ENCODE data around the gene AHSA1.

AHSA1 gene

GRCh38 chr14:77489041-77489440 lies 31.1 kb downstream of the AHSA1 start:
- TF ChIP-seq FOXP2 (optimal IDR thresholded peaks at IDR 0.05; ENCODE audit: borderline replicate concordance, extremely low read depth, extremely low read length, insufficient read depth), result no peak

- TF ChIP-seq TAF1 (IDR thresholded peaks at IDR 0.05; ENCODE audit: borderline replicate concordance, insufficient read depth, low read length), result no peak
- no peak for TF ChIP-seq POLR2AphosphoS5 (IDR thresholded peaks at IDR 0.05; ENCODE audit: low read depth, low read length)
- no peak for TF ChIP-seq FOXP2 (optimal IDR thresholded peaks at IDR 0.05; ENCODE audit: borderline replicate concordance, extremely low read depth, extremely low read length, insufficient read depth)
Measured at GRCh38 chr14:77490347-77490986, 32.6 kb downstream of the AHSA1 start.

DNA sequence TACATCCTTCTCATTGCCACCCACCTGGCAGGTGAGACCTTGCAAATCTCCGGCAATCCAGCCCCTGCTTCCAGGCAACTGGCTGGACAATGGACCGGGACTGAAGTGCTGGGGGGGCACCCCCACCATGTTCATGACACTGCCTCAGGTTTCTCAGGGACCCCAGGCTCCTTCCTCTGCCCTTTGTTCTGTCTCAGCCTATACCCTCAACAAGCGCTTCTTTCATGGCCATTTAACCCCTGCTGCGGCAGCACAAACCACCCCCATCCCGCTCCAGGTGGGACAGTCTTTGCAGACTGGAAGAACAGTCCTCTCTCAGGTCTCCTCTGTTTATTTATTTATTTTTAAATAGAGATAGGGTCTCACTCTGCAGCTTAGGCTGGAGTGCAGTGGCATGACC lies 33.2 kb downstream of the AHSA1 start:
- TF ChIP-seq POLR2AphosphoS5 (IDR thresholded peaks at IDR 0.05; ENCODE audit: low read depth, low read length), result no peak
- TF ChIP-seq, protein P1, sequence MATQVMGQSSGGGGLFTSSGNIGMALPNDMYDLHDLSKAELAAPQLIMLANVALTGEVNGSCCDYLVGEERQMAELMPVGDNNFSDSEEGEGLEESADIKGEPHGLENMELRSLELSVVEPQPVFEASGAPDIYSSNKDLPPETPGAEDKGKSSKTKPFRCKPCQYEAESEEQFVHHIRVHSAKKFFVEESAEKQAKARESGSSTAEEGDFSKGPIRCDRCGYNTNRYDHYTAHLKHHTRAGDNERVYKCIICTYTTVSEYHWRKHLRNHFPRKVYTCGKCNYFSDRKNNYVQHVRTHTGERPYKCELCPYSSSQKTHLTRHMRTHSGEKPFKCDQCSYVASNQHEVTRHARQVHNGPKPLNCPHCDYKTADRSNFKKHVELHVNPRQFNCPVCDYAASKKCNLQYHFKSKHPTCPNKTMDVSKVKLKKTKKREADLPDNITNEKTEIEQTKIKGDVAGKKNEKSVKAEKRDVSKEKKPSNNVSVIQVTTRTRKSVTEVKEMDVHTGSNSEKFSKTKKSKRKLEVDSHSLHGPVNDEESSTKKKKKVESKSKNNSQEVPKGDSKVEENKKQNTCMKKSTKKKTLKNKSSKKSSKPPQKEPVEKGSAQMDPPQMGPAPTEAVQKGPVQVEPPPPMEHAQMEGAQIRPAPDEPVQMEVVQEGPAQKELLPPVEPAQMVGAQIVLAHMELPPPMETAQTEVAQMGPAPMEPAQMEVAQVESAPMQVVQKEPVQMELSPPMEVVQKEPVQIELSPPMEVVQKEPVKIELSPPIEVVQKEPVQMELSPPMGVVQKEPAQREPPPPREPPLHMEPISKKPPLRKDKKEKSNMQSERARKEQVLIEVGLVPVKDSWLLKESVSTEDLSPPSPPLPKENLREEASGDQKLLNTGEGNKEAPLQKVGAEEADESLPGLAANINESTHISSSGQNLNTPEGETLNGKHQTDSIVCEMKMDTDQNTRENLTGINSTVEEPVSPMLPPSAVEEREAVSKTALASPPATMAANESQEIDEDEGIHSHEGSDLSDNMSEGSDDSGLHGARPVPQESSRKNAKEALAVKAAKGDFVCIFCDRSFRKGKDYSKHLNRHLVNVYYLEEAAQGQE (IDR thresholded peaks at IDR 0.05; ENCODE audit: insufficient read depth in 1 of 2, low read depth in 2 of 2, low read length in 2 of 2), result no peak
- TF ChIP-seq TAF1 (IDR thresholded peaks at IDR 0.05; ENCODE audit: borderline replicate concordance, insufficient read depth, low read length), result no peak
- no peak for TF ChIP-seq SIN3A (IDR thresholded peaks at IDR 0.05; ENCODE audit: borderline replicate concordance, insufficient read depth, low read length)
- no peak for TF ChIP-seq FOXP2 (optimal IDR thresholded peaks at IDR 0.05; ENCODE audit: borderline replicate concordance, extremely low read depth, extremely low read length, insufficient read depth)

DNA sequence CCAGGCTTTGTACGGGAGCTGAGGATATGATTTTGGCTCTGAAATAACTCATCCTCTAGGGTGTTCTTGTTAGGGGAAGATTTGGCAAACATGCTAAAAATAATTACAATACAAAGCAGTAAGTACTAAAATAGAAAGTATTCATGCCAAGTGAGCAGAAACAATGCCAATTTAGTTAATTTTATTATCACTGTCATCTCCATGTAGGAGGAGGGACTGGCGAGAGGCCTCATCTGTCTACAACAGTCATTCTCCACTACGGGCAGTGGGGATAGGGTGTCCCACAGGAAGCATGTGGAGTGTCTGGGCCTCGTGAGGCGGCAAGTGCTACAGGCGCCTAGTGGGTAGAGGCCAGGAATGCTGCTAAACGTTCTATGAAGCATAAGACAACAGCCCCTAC lies 37.4 kb downstream of the AHSA1 start:
- TF ChIP-seq TAF1 (IDR thresholded peaks at IDR 0.05; ENCODE audit: borderline replicate concordance, insufficient read depth, low read length), result no peak
- no peak for TF ChIP-seq FOXP2 (optimal IDR thresholded peaks at IDR 0.05; ENCODE audit: borderline replicate concordance, extremely low read depth, extremely low read length, insufficient read depth)
- TF ChIP-seq, protein P1 (IDR thresholded peaks at IDR 0.05; ENCODE audit: insufficient read depth in 1 of 2, low read depth in 2 of 2, low read length in 2 of 2), result no peak
- TF ChIP-seq SIN3A (IDR thresholded peaks at IDR 0.05; ENCODE audit: borderline replicate concordance, insufficient read depth, low read length), result no peak
- TF ChIP-seq POLR2AphosphoS5 (IDR thresholded peaks at IDR 0.05; ENCODE audit: low read depth, low read length), result no peak

DNA sequence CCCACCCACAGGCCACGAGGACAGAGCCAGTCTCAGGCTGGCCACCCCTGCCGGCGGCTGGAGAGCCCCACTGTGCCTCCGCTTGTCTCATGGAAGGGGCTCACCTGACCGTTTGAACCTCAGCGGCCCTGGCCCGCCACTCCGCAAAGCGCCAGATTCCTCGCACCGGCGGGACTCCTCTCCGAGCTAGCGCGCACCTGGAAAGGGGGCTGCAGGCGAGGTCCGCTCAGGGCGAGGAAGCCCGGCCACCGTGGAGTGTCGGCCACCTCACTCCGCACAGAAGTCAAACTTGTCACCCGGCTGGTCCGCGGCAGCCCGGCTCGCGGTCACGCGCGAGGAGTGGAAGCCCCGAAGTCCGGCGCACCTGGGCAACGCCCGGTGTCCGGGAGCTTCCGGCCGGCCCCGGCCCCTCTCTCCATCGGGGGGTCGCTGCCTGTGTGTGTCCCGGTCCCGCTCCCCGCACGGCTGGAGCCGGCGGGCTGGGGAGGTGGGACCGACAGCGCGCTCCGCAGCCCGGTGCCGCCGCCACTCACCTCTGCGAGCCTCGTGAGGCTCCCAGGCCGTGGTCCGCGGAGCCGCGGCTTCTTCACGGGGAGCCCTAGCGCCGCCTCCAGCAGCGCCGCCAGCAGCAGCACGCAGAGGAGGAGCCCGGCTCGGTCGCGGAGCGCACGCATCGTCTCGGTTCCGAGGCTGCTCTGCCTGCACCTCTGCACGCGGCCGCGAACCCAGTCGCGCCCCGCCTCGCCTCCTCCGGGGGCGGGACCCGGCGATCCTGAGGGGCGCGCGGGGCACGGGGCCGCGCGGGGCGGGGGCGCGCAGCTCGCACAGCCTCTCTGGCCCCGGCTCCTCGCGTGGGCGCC lies 40.5 kb downstream of the AHSA1 start, which contains the start of gene ISM2:
ISM2 (minus strand) TSS at position 697 of the 860 bp plus-strand sequence; CDS start at position 674, 23 bp downstream.
- TF ChIP-seq FOXP2 (optimal IDR thresholded peaks at IDR 0.05; ENCODE audit: borderline replicate concordance, extremely low read depth, extremely low read length, insufficient read depth), result no peak
- TF ChIP-seq, protein P1 (IDR thresholded peaks at IDR 0.05; ENCODE audit: insufficient read depth in 1 of 2, low read depth in 2 of 2, low read length in 2 of 2), result no peak
- TF ChIP-seq POLR2AphosphoS5 (IDR thresholded peaks at IDR 0.05; ENCODE audit: low read depth, low read length), result no peak
- no peak for TF ChIP-seq SIN3A (IDR thresholded peaks at IDR 0.05; ENCODE audit: borderline replicate concordance, insufficient read depth, low read length)
- no peak for TF ChIP-seq TAF1 (IDR thresholded peaks at IDR 0.05; ENCODE audit: borderline replicate concordance, insufficient read depth, low read length)
